Upper lobe of left lung (tissue), 4 donors: ENCODE results near the gene IFNA6.

Experiments used
- POLR2A ChIP-seq, 4 donors: fragments of 450-650 bp; IDR thresholded peaks; one replicate each; pipeline ENCODE4 v1.5.1; 2016 to 2017; ENCODE audit warnings: antibody characterized with exemption in 4 of 4, mild to moderate bottlenecking in 2 of 4
- POLR2AphosphoS5 ChIP-seq, 2 donors: sonication (generic); formaldehyde crosslinking; IDR thresholded peaks; one replicate each; pipeline ENCODE4 v1.5.1; 2017; ENCODE audit warnings: antibody characterized with exemption in 2 of 2
- TF ChIP-seq, protein P1 (sequence below), 6 experiments: fragments of 450-650 bp in 4 of 6; fragments of 200-600 bp in 2 of 6; sonication (generic) in 2 of 6; IDR thresholded peaks; one replicate each; pipeline ENCODE4 v1.5.1; 2016 to 2019; ENCODE audit warnings: antibody characterized with exemption in 6 of 6

DNA sequence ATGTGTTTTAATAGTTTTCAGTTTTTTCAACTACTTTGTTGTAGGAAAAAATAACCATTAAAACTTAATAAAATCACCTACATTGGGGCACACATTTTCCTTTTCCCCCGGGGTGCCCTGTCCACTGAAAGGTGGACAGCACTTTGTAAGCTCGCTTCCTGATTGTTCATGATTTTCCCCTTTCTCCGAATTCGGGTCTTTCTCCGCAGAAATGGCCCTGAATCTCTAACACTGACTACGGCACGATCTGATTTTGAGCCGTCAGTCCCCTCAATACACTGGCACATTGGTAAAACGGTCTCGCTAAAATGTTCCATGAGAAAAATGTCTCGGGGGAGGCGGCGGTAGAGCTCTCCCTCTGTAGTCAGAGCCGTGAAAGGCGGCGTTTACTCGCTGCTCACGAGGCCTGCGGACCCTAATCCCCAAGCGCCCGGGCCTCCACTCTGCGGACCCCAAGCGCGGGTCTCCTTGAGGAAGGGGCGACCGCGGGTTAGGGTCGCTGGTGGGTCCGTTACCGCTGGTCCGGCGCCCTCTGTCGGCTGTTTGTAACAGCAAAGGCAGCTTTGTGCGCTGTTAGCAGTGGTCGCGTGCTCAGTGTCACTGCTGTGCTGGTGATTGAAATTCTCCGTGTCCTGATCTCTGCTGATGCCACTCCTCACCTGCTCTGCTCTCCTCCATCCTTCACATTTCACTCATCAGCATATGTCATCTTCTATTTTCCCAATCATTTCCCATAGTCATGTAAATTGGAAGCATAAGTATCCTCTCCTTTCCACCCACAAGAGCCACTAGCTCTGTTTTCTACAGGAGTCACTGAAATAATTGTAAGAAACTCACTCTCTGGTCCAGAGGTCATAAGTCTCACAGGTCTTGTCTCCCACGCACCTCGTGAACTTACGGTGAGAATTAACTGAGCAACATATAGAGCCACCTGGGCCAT is 45.4 kb upstream of the IFNA6 start:
- TF ChIP-seq POLR2AphosphoS5 (IDR thresholded peaks at IDR 0.05), result no peak
- TF ChIP-seq, protein P1, sequence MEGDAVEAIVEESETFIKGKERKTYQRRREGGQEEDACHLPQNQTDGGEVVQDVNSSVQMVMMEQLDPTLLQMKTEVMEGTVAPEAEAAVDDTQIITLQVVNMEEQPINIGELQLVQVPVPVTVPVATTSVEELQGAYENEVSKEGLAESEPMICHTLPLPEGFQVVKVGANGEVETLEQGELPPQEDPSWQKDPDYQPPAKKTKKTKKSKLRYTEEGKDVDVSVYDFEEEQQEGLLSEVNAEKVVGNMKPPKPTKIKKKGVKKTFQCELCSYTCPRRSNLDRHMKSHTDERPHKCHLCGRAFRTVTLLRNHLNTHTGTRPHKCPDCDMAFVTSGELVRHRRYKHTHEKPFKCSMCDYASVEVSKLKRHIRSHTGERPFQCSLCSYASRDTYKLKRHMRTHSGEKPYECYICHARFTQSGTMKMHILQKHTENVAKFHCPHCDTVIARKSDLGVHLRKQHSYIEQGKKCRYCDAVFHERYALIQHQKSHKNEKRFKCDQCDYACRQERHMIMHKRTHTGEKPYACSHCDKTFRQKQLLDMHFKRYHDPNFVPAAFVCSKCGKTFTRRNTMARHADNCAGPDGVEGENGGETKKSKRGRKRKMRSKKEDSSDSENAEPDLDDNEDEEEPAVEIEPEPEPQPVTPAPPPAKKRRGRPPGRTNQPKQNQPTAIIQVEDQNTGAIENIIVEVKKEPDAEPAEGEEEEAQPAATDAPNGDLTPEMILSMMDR (IDR thresholded peaks at IDR 0.05), result peak; percentile 53 to 68 (median 60)
- TF ChIP-seq POLR2A (IDR thresholded peaks at IDR 0.05), result no peak
